Measurements from ENCODE around the gene TRMT1.

Gene TRMT1

DNA sequence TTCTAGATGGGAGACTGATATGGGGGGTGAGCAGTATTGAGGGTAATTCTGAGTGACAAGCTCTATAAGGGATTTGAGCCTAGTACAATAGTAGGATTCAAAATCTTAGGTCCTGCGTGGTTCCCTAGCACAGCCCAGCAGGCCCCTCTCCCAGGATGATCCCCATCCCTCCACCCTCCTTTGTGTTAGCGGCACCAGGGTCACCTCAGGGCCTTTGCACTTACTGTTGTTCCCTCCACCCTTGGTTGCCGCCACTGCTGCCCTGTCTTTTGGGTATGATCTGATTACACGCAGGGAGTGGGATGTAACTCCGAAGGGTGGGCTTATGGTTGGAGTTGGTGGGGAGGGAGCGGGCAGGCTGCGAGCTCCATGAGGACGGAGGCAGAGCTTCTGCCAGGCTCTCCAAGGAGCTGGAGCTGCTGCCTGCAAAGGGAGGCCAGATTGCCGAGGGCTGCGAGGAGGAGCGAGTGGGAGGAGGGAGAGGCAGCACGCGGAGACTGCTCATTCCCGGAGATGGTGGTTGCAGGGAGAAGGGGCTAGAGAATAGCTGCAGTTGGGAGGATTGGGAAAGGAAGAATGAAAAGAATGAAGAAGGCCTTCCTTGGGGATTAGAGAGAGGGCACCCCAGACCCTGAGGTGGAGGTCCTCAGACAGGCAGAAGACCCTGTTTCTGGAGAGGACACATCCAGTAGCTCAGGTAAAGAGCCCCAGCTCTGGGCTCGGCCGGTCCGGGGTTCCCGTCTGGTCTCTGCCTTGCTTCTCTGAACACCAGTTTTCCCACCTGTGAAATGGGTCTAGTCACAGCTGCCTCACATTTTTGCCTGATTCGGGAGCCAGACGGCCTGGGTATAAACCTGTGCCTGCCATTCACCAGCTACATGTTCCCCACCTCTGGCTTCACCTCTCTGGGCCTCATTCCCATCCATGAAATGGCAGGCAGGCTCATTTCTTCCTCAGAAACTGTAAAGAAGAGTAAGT lies 6.7 kb upstream of the TRMT1 start:
- FAIRE-seq: no peak

DNA sequence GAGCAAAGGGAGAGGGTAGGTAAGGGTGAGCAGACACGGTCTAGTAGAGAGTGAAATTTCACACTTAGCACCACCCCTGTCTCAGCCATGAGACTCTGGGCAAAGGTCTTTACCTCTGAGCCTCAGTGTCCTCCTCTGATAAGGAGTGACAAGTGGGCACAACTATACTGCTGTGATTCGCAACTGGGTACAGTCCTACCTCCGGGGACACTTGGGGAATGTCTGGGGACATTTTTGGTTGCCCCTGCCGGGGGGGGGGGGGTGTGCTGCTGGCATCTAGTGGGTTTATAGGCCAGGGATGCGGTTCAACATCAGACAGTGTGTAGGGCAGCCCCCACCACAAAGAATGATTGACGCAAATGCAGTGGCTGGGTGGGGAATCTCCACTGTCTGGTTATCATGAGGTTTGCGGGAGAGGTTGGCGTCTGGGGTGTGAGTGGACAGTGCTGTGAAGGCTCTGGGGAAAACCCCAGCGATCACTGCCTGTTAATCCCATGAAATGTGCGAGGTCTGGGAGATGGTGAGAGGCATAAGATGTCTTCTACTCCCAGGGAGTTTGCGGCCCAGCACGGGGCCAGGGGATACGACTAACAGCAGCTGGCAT lies 5.8 kb upstream of the TRMT1 start:
- FAIRE-seq: no peak

DNA sequence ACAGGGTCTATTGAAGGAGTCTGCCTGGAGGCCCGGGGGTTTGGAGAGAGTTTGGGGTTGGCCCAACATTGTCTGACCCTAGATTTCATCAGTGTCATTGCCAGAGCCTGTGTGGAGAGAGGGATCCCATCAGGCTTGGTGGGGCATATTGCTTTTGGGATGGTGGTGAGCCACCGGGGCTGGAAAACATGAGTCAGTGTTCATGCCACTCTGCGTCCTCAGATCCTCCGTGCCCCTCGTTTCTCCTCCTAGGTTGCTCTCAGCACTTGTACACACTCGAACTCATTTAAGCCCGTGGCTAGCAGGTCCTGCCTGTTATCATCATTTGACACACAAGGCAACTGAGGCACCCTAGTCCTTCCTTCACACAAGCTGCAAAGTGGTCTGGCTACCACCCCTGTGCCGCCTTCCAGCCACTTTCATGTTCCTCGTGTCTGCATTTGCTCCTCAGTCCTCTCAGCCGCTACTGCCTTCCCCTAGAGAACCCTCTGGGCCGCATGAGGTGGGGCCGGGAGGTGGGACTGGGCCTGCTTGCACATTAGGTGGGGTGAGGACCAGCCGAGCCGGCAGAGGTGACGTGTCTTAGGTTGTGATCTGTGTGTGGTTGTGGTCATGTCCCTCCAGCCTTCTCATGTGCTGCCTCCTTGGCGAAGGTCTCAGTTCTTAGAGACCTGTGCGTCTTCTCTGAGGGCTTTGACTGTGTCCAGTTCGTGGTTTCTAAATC lies 5.2 kb upstream of the TRMT1 start:
- FAIRE-seq: no peak

- no peak for FAIRE-seq
Observed at GRCh38 chr19:13120817-13121216, 4.3 kb upstream of the TRMT1 start.

- no peak for FAIRE-seq
Observed at GRCh38 chr19:13120031-13120430, 3.5 kb upstream of the TRMT1 start.

- FAIRE-seq: no peak
Observed at GRCh38 chr19:13119627-13120026, 3.1 kb upstream of the TRMT1 start.

- no peak for FAIRE-seq
Observed at GRCh38 chr19:13118424-13119193, 2.1 kb upstream of the TRMT1 start.

- FAIRE-seq: no peak
Observed at GRCh38 chr19:13117772-13118423, 1.4 kb upstream of the TRMT1 start, which contains the start of gene NACC1. Gene NACC1 (plus strand): TSS chr19:13118264. CDS start chr19:13135208, 16,944 bp downstream.

DNA sequence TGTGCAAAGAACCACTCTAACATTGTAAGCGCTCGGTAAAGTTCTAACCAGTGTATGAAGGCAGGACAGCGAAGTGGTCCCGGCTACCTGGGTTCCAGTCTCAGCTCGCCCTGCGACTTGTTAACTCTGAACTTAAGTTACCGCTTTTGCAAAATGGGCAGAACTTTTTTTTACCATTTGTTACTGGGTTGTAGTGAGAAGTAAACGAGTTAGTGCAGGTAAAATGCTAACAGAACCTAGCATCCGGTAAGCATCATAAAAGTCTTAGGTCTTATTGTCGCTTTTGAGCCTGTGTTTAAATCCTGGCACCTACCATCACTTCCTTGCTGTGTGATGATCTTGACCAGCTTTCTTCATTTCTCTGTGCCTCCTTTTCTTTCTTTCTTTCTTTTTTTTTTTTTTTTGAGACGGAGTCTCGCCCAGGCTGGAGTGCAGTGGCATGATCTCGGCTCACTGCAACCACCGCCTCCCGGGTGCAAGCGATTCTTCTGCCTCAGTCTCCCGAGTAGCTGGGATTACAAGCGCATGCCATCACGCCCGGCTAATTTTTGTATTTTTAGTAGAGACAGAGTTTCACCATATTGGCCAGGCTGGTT lies 734 bp upstream of the TRMT1 start:
- no peak for FAIRE-seq

- no peak for FAIRE-seq
Observed at GRCh38 chr19:13115936-13116281, 631 bp downstream of the TRMT1 start.

- no peak for FAIRE-seq
Observed at GRCh38 chr19:13112555-13112954, 4.0 kb downstream of the TRMT1 start.

DNA sequence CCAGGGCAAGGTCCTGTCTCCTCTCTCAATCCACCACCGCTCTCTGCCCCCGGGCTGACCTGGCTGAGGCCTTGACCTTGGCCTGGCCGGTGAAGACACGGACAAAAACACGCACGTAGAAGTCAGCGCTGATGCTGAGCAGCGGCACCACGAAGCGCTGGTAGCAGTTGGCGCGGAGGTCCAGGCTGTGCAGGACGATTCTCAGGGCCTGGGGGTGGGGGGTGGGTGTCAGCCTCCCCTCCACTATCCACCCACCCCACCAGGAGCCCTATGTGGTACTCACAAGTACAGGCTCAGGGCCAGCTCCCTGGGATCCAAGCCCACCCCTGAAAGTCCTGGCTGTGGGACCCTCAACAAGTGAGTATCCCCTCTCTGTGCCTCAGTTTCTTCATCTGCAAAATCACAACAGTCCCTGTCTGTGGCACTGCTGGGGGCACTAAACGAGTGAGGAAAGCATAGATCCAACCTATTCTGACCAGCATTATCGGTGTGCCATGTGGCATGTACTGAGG lies 6.4 kb downstream of the TRMT1 start:
- no peak for FAIRE-seq

- no peak for FAIRE-seq
Observed at GRCh38 chr19:13109361-13110098, 7.0 kb downstream of the TRMT1 start.

DNA sequence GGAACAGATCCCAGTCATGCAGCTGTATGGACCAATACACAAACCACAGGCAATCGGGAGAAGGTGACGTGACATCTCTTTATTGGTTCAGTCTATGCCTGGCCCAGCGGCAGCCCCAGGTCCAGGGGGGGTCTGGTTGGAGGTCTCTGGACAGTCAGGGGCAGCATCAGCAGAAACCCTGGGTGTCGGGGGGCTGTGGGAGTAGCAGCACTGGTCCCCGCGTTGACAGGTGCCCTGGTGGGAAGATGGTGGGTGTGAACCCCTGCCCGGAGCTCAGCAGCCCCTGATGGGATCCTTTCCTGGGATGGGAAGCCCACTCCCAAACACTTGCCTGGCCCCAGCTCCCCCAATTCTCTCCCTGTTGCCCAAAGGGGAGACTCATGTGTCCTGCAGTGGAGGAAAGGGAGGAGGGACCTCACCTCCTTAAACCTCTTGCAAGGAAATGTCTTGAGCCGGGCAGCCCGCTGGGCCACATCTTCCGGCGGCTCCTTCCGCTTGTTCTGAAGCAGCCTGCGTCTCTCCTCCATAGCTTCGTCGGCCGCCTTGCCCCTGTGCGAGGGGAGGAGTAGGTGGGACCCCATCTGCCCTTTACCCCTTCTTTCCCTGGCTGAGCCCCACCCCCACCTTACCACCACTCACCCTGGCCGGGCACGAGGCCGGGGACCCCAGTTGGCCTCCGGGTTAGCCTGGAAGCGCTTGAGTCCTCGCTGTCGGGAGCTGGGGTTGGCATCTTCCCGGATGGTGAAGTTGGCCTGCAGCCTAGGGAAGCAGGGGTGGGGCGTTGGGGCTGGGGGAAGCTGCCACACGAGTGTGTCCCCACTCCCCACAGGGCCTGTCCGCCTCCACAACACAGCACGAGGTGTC lies 11.5 kb downstream of the TRMT1 start:
- no peak for FAIRE-seq

DNA sequence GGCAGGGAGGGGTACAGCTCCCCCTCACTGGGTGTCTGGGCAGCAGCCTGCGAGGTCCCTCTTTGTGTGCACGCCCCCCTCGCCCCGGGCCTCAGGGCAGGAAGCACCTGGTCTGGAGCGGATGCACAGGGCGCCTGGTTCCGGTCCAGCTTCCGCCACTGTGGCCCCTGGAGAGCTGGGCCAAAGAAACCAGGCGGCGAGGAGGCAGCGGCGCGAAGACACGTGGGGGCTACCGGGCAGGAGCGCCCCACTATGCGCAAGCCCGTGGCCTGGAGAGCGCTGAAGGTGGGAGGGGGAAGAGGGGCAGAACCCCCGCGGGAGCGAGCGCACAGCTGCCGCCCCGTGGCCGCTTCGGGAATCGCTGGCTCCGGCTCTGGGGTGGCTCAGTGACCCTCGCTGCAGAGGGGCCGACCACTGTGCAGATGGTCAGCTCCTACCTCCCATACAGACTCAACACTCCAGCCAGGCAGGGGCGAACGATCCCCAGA lies 12.1 kb downstream of the TRMT1 start:
- no peak for FAIRE-seq

GRCh38 chr19:13103581-13104359 lies 12.8 kb downstream of the TRMT1 start:
- FAIRE-seq: no peak

GRCh38 chr19:13102666-13103580 lies 13.6 kb downstream of the TRMT1 start, which contains the start of gene LYL1:
Gene LYL1 (minus strand): TSS chr19:13102858. CDS start chr19:13101171, 1,687 bp downstream.
- FAIRE-seq: no peak

- no peak for FAIRE-seq
Observed at GRCh38 chr19:13102416-13102665, 14.2 kb downstream of the TRMT1 start.
